Activated gamma-delta T cell treated with anti-CD3 and anti-CD28 coated beads, Interleukin-2, amount 50 U/mL, for 16 hours (primary cell): ENCODE results near the gene PON1.

Source experiments
- DNase-seq: peaks from one replicate; pipeline ENCODE4 v3.0.0-alpha.2; 2020; ENCODE audit warnings: low read depth

Gene PON1

GRCh38 chr7:95253986-95254385, 70.3 kb downstream of the PON1 start:
- DNase-seq = no peak

GRCh38 chr7:95251966-95252365, 72.4 kb downstream of the PON1 start:
- DNase-seq = no peak

DNA sequence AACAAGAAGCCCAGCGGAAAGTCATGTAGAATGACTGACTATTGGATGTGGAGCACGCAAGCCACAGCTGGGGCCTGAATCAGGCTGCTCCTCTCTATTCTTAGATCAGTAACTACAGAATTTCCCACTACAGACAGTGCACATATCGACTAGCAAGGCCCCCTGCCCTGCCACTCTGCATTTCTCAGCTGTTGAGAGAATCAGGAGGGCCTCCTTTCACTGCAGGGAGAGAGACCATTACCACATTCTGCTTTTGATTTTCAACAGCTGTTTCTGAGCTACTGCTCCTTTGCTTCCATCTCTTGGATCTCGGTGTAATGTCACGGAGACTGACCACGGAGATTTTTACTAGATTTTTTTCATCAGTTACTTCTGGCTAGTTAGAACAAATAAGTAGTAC, 73.8 kb downstream of the PON1 start:
- DNase-seq = no peak
